ENCODE measurements around the gene TEDC1. TPM values are rescaled to one million over a fixed set of nuclear protein-coding genes. Genes with fewer than 3 reads are reported as not detected.

Gene TEDC1
- total RNA-seq, 2 donors from 2014 or later = 7.5 to 8.9 TPM

DNA sequence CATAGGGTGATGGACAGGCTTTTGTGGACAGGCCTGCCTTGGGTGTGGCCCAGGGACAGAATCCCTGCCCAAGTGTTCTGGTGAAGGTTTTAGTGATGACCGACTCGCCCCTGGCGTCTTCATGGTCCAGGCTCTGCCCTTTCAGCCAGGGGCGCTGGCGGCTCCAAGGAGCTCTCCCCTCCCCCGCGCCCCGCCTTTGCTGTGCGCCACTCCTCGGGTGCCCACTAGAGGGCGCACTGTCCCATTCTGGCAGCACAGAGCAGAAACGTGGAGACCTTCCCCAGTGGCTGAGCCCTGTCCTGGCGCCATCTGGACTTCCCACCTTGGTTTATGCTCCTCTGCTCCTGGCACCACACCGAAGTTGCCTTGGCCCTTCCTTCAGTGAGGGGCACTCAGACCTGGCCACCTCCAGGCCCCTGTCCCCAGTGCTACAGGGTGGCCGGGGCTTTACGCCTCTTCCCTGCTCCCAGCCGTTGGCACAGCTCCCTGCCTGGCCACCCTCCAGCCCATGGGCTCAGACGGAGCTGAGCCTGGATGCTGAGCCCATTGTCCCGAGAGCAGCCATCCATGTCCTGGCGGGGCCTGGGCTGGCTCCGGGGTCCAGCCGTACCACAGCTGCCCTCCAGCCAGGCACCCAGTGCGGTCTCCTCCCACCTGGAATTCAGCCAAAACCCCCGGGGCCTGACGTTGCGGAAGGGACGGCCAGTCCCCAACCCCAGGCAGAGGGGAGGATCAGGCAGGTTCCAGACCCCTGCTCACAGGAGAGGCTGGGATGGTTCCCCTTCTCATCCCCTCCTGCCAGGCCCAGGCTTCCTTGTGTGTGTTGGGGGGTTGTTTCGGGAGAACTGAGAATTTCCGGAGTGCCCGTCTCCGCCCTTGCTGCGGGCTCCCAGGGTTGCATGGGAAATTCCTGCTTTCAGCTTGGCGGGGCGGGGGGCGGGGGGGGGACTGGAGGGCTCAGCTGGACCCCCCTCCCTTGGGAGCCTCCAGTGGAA is 9.9 kb upstream of the TEDC1 start:
- DNase-seq (ENCODE audit: low spot score) = peak; percentile 86
- 2% methylated on average over 34 of the region's 35 CpGs for WGBS
- Histone ChIP-seq H3K27ac (peak overlapping the region; percentile 78 to 81), H3K36me3 (no peaks in the 10 kb centered on the region), H3K9me3 (no peaks in the 10 kb centered on the region), H3K4me3 (peak overlapping the region; percentile 13 to 18), H3K4me1 (replicated peaks) (peaks cover 35% of the 10 kb centered on the region), H3K27me3 (replicated peaks; ENCODE audit: insufficient read depth) (no peaks in the 10 kb centered on the region)
- intact Hi-C loops (cut with DNase I) = loop anchor here (5.0 kb wide), 1 partner anchor 164 kb away; no protein-coding TSS in a partner anchor
- TF ChIP-seq, protein P1, sequence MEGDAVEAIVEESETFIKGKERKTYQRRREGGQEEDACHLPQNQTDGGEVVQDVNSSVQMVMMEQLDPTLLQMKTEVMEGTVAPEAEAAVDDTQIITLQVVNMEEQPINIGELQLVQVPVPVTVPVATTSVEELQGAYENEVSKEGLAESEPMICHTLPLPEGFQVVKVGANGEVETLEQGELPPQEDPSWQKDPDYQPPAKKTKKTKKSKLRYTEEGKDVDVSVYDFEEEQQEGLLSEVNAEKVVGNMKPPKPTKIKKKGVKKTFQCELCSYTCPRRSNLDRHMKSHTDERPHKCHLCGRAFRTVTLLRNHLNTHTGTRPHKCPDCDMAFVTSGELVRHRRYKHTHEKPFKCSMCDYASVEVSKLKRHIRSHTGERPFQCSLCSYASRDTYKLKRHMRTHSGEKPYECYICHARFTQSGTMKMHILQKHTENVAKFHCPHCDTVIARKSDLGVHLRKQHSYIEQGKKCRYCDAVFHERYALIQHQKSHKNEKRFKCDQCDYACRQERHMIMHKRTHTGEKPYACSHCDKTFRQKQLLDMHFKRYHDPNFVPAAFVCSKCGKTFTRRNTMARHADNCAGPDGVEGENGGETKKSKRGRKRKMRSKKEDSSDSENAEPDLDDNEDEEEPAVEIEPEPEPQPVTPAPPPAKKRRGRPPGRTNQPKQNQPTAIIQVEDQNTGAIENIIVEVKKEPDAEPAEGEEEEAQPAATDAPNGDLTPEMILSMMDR (IDR thresholded peaks at IDR 0.05) = peak; percentile 98 to 99 (median 98)
- TF ChIP-seq POLR2A (IDR thresholded peaks at IDR 0.05) = peak; percentile 42
- TF ChIP-seq POLR2AphosphoS5 (IDR thresholded peaks at IDR 0.05) = peak; percentile 80

DNA sequence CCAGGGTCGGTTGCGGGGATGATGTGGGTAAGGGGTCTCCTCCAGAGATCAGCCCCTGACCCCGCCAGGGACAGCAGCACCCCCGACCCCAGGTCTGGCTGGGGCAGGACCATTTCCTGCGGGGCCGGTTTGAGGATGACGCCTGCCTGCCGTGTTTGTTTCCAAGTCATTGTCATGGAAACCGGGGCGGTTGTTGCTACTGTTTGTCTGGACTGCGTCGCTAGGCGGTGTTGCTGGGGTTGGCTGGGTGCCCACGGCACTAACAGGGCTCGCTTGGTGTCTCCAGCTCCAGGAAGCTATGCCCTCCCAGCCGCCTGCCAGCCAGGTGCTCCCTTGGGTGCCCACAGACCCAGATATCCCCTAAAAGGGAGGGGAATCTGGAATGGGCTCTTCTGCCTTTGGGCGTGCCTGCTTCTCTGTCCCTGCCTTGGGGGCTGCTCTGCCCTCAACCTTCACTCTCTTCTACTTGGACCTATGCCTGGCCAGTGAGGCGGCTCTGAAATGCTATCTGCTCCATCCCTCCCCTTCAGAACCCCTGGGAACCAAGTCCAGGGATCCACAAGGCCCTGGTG is 9.1 kb upstream of the TEDC1 start:
- H3K27ac ChIP-seq = peak overlapping the region; percentile 78 to 81
- 2% methylated on average over 18 of the region's 18 CpGs for WGBS
- no peaks in the 10 kb centered on the region for H3K36me3 ChIP-seq
- peak; percentile 89 for DNase-seq (ENCODE audit: low spot score)
- intact Hi-C loops (cut with DNase I) = loop anchor here (5.0 kb wide), 1 partner anchor 165 kb away; no protein-coding TSS in a partner anchor
- TF ChIP-seq, protein P1 (IDR thresholded peaks at IDR 0.05) = peak in 3 of 4 experiments; percentile 19 to 37 (median 34)
- TF ChIP-seq POLR2AphosphoS5 (IDR thresholded peaks at IDR 0.05) = peak; percentile 56
- TF ChIP-seq POLR2A (IDR thresholded peaks at IDR 0.05) = peak; percentile 39
- no peaks in the 10 kb centered on the region for H3K27me3 ChIP-seq (replicated peaks; ENCODE audit: insufficient read depth)
- no peaks in the 10 kb centered on the region for H3K9me3 ChIP-seq
- H3K4me3 ChIP-seq = peak overlapping the region; percentile 13 to 18
- peaks cover 27% of the 10 kb centered on the region for H3K4me1 ChIP-seq (replicated peaks)

DNA sequence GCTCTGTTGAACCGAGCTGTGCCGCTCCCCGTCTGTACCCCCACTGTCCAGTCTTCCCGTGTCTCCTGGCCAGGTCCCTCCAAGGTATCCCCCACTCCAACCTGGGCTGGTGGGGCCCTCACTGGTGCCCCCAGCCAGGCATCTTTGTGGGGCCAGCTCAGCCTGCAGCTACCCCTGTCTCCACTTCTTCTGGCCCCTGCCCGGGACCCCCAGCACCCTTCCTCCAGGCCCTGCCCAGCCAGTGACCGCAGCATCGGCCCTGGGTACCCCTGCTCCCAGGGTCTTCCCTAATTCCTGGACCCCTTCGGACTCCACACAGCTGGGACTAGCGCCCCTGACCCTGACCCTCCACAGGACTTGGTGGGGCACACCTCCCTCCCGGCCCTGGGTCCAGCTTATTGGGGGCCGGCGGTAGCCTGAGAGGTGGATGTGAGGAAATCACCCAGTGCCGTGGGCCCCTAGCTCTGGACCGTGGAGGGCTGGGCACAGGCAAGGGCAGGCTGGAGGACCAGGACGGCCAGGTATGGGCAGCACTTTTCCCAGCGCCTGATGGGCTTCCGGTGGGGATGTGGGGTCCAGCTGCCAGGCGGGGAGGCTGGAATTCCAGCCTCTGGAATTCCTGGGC is 8.4 kb upstream of the TEDC1 start:
- WGBS = 69% methylated on average over 18 of the region's 18 CpGs
- TF ChIP-seq POLR2A (IDR thresholded peaks at IDR 0.05) (no peak), POLR2AphosphoS5 (IDR thresholded peaks at IDR 0.05) (no peak)
- TF ChIP-seq, protein P1 (IDR thresholded peaks at IDR 0.05) = no peak
- intact Hi-C loops (cut with DNase I) = loop anchor here (5.0 kb wide), 1 partner anchor 165 kb away; no protein-coding TSS in a partner anchor
- H3K4me1 ChIP-seq (replicated peaks) = peaks cover 23% of the 10 kb centered on the region
- no peak overlapping the region for H3K4me3 ChIP-seq
- H3K36me3 ChIP-seq = no peaks in the 10 kb centered on the region
- no peak for DNase-seq (ENCODE audit: low spot score)
- peaks cover under 1% of the 10 kb centered on the region for H3K27me3 ChIP-seq (replicated peaks; ENCODE audit: insufficient read depth)
- no peaks in the 10 kb centered on the region for H3K9me3 ChIP-seq
- H3K27ac ChIP-seq = peak overlapping the region; percentile 78 to 81

DNA sequence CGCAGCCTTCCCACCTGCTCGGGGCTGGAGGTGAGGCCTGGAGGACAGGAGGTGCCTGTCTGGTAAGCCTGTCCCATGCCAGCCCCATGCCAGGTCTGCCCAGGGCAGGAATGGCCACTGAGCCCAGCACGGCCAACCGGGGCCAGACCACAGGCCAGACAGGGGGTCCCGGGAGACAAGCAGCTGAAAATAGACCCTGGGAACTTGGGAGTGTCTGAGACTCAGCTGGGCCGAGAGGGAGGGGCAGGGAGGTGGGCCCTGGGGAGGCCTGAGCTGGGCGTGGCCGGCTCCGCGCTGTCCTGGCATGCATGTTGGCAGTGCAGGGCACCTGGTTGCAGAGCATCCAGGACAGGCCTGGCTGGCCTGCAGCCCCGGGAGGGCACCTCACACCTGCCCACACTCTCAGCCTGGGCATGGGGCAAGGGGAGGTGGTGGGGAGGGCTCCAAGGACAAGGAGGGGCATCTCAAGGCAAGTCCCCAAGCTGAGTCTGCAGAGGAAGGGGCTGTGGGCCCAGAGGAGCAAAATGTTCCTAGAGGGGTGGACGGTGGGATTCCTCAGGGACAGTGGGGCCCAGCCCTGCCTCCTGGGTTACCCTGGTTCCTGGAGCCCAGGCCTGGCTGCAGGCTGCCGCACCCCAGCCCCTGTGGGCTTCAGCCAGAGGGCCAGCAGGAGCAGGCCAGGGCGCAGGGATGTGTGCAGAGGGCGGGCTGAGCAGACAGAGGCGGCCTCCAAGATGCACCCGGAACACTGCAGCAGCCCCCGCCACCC is 7.6 kb upstream of the TEDC1 start:
- intact Hi-C loops (cut with DNase I) = loop anchor here (5.0 kb wide), 1 partner anchor 166 kb away; no protein-coding TSS in a partner anchor
- Histone ChIP-seq H3K27me3 (replicated peaks; ENCODE audit: insufficient read depth) (peaks cover 4% of the 10 kb centered on the region), H3K36me3 (no peaks in the 10 kb centered on the region), H3K27ac (peak overlapping the region; percentile 78 to 81), H3K4me3 (no peak overlapping the region), H3K4me1 (replicated peaks) (peaks cover 23% of the 10 kb centered on the region), H3K9me3 (no peaks in the 10 kb centered on the region)
- 38% methylated on average over 15 of the region's 18 CpGs for WGBS
- no peak for DNase-seq (ENCODE audit: low spot score)
- peak; percentile 20 for TF ChIP-seq POLR2A (IDR thresholded peaks at IDR 0.05)
- TF ChIP-seq POLR2AphosphoS5 (IDR thresholded peaks at IDR 0.05) = no peak
- TF ChIP-seq, protein P1 (IDR thresholded peaks at IDR 0.05) = no peak
